Osteoblast (primary cell): ENCODE measurements around the gene EML4. TPM values are rescaled to one million over a fixed set of nuclear protein-coding genes. Genes with fewer than 3 reads are reported as not detected.
A peak's percentile ranks its signal among the peaks of the same experiment; 100 is the strongest.

Experiments
- DNase-seq: peaks from one replicate; pipeline ENCODE4 v3.0.0; 2011; ENCODE audit warnings: low spot score, mixed read lengths; ENCODE audit not compliant: insufficient read length; ENCODE audit errors: missing footprints
- H2AFZ ChIP-seq: 2 replicates; pipeline ENCODE4 v1.6.0; 2011; ENCODE audit warnings: mild to moderate bottlenecking, low read length
- H3K27ac ChIP-seq: 2 replicates; pipeline ENCODE4 v1.5.1; 2011; ENCODE audit warnings: mild to moderate bottlenecking, low read depth, low read length, moderate library complexity
- H3K27me3 ChIP-seq: 2 replicates; pipeline ENCODE4 v1.6.0; 2012; ENCODE audit warnings: mild to moderate bottlenecking, control low read depth, inconsistent platforms, low read length, moderate library complexity; ENCODE audit not compliant: insufficient read depth
- H3K36me3 ChIP-seq: 2 replicates; pipeline ENCODE4 v1.5.1; 2011; ENCODE audit warnings: mild to moderate bottlenecking, low read length, control low read depth, moderate library complexity; ENCODE audit not compliant: insufficient read depth
- H3K4me1 ChIP-seq: 2 replicates; pipeline ENCODE4 v1.5.1; 2011; ENCODE audit warnings: mild to moderate bottlenecking, low read length, control low read depth, moderate library complexity; ENCODE audit not compliant: insufficient read depth
- H3K4me2 ChIP-seq: 2 replicates; pipeline ENCODE4 v1.6.0; 2011; ENCODE audit warnings: mild to moderate bottlenecking, low read length; ENCODE audit not compliant: insufficient read depth
- H3K4me3 ChIP-seq: fragments of 200-600 bp; sonication (generic); 3 replicates; pipeline ENCODE4 v1.5.1; 2012; ENCODE audit warnings: mild to moderate bottlenecking, low read length, inconsistent platforms; ENCODE audit not compliant: insufficient read depth
- H3K79me2 ChIP-seq: 2 replicates; pipeline ENCODE4 v1.6.0; 2012; ENCODE audit warnings: mild to moderate bottlenecking, low read length, control low read depth, inconsistent platforms; ENCODE audit not compliant: insufficient read depth
- H3K9me3 ChIP-seq: 2 replicates; pipeline ENCODE4 v1.5.1; 2011; ENCODE audit warnings: low read depth, low read length, control low read depth
- H4K20me1 ChIP-seq: 2 replicates; pipeline ENCODE4 v1.6.0; 2012; ENCODE audit warnings: mild to moderate bottlenecking, low read length, control low read depth; ENCODE audit not compliant: insufficient read depth
- total RNA-seq: library from RNA; depleted of rRNA; stranded (reverse); fragments of >200 nt; gene quantifications from 2 replicates; pipeline ENCODE4 v1.2.3, GENCODE V29; 2012
- TF ChIP-seq, protein P1 (sequence below): IDR thresholded peaks from 2 replicates; pipeline ENCODE4 v1.5.1; 2011; ENCODE audit warnings: mild to moderate bottlenecking, low read depth, low read length, moderate library complexity; ENCODE audit errors: extremely low read depth

Gene EML4
- total RNA-seq, 1 donor, result 91.9 TPM

DNA sequence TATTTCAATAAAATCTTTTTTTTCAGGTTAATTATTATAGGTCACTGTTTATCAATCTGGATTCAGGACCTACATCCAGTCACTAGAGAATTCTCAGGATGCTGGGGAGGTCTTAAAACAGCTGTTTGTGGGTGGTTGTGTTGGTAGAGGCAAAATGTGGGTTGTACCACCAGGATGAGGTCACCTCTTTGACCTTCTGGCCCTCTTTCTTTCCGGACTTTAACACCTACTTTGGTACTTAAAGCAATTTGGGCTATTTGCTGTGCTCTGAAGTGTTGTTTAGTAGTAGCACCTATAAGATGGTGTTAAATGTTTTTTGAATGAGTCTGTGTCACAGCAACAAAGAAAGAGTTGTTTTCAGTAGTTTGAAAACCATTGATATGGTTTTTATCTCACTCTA is 14.6 kb downstream of the EML4 start:
- no peak overlapping the region for H3K4me3 ChIP-seq
- H3K9me3 ChIP-seq, result no peaks in the 10 kb centered on the region
- H3K79me2 ChIP-seq, result peaks cover 88% of the 10 kb centered on the region
- H3K4me1 ChIP-seq, result peaks cover 40% of the 10 kb centered on the region
- peaks cover 7% of the 10 kb centered on the region for H4K20me1 ChIP-seq
- DNase-seq, result no peak
- H3K27ac ChIP-seq, result peak overlapping the region; percentile 36
- TF ChIP-seq, protein P1, sequence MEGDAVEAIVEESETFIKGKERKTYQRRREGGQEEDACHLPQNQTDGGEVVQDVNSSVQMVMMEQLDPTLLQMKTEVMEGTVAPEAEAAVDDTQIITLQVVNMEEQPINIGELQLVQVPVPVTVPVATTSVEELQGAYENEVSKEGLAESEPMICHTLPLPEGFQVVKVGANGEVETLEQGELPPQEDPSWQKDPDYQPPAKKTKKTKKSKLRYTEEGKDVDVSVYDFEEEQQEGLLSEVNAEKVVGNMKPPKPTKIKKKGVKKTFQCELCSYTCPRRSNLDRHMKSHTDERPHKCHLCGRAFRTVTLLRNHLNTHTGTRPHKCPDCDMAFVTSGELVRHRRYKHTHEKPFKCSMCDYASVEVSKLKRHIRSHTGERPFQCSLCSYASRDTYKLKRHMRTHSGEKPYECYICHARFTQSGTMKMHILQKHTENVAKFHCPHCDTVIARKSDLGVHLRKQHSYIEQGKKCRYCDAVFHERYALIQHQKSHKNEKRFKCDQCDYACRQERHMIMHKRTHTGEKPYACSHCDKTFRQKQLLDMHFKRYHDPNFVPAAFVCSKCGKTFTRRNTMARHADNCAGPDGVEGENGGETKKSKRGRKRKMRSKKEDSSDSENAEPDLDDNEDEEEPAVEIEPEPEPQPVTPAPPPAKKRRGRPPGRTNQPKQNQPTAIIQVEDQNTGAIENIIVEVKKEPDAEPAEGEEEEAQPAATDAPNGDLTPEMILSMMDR, result no peak
- H3K27me3 ChIP-seq, result no peaks in the 10 kb centered on the region
- peaks cover 3% of the 10 kb centered on the region for H3K36me3 ChIP-seq
- no peak overlapping the region for H3K4me2 ChIP-seq
- no peak overlapping the region for H2AFZ ChIP-seq

- no peak overlapping the region for H3K4me2 ChIP-seq
- no peak overlapping the region for H3K4me3 ChIP-seq
- H4K20me1 ChIP-seq, result peaks cover 7% of the 10 kb centered on the region
- H2AFZ ChIP-seq, result no peak overlapping the region
- no peaks in the 10 kb centered on the region for H3K9me3 ChIP-seq
- TF ChIP-seq, protein P1, result no peak
- peaks cover 3% of the 10 kb centered on the region for H3K36me3 ChIP-seq
- H3K79me2 ChIP-seq, result peaks cover 88% of the 10 kb centered on the region
- H3K27me3 ChIP-seq, result no peaks in the 10 kb centered on the region
- H3K27ac ChIP-seq, result peak overlapping the region; percentile 71
- peaks cover 35% of the 10 kb centered on the region for H3K4me1 ChIP-seq
- DNase-seq, result no peak
These were observed 15.2 kb downstream of the EML4 start for GRCh38 chr2:42184346-42184745.

DNA sequence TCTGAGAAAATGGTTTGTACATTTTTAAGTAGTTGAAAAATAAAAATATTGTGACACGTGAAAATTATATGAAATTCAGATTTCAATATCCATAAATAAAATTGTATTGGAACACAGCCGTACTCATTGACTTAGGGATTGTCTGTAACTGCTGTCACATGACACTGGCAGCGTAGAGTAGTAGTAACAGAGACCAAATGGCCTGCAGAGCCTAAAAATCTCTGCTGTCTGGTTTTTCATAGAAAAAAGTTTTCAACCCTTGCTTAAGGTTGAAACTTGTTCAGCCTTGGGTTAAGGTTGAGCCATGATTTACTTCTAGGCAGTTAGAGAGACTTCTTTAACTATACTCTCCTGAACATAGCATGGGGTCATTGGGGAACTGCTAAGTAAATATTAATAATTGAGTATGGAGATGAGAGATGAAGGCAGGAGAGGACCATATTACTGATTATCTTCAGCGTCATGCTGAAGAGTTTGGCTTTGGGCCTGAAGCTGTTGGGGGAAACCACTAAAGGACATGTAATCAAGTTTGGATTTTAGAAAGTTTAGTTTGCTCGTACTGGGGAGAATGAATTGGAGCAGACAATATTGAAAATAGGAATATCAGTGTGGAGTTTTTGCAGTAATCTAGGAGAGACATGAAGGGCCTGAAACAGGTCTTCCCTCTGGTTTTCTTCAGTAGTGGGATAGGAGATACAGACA is 16.2 kb downstream of the EML4 start:
- no peak for DNase-seq
- Histone ChIP-seq H3K36me3 (peaks cover 3% of the 10 kb centered on the region), H4K20me1 (peaks cover 6% of the 10 kb centered on the region), H3K79me2 (peaks cover 88% of the 10 kb centered on the region), H3K27me3 (no peaks in the 10 kb centered on the region), H2AFZ (no peak overlapping the region), H3K9me3 (no peaks in the 10 kb centered on the region), H3K4me2 (peak overlapping the region; percentile 64), H3K4me3 (no peak overlapping the region), H3K4me1 (peaks cover 26% of the 10 kb centered on the region), H3K27ac (peak overlapping the region; percentile 71)
- TF ChIP-seq, protein P1, result no peak

GRCh38 chr2:42186366-42186765 is 17.2 kb downstream of the EML4 start:
- Histone ChIP-seq H2AFZ (no peak overlapping the region), H3K9me3 (no peaks in the 10 kb centered on the region), H4K20me1 (peaks cover 3% of the 10 kb centered on the region), H3K79me2 (peaks cover 88% of the 10 kb centered on the region), H3K4me3 (no peak overlapping the region), H3K4me1 (peaks cover 21% of the 10 kb centered on the region), H3K4me2 (peak overlapping the region; percentile 64), H3K27me3 (no peaks in the 10 kb centered on the region), H3K27ac (peak overlapping the region; percentile 71), H3K36me3 (peaks cover 2% of the 10 kb centered on the region)
- TF ChIP-seq, protein P1, result no peak
- DNase-seq, result no peak
